WTC11 (cell line): Measurements from ENCODE around the gene NHLH2.

Experiments used
- CBFB ChIP-seq: sonication (generic); formaldehyde crosslinking; IDR thresholded peaks from 2 replicates; pipeline ENCODE4 v1.8.1; 2022; ENCODE audit warnings: mild to moderate bottlenecking, low read depth, missing genetic modification reagents
- EMX1 ChIP-seq: fragments of 250-450 bp; sonication (Bioruptor Pico); IDR thresholded peaks from 2 replicates; pipeline ENCODE4 v1.8.0; 2021; ENCODE audit warnings: mild to moderate bottlenecking
- RELA ChIP-seq: sonication (generic); formaldehyde crosslinking; IDR thresholded peaks from 2 replicates; pipeline ENCODE4 v1.8.1; 2022; ENCODE audit warnings: missing genetic modification reagents, mild to moderate bottlenecking, borderline replicate concordance
- SP1 ChIP-seq: sonication (generic); formaldehyde crosslinking; conservative IDR thresholded peaks from 2 replicates; pipeline ENCODE4 v1.8.1; 2022; ENCODE audit warnings: missing genetic modification reagents
- TF ChIP-seq, protein P1 (sequence below): fragments of 200-600 bp; IDR thresholded peaks from 2 replicates; pipeline ENCODE4 v1.8.0; 2022; ENCODE audit warnings: antibody characterized with exemption
- TF ChIP-seq, protein P2 (sequence below): sonication (generic); formaldehyde crosslinking; IDR thresholded peaks from 2 replicates; pipeline ENCODE4 v1.8.1; 2023; ENCODE audit warnings: mild to moderate bottlenecking, missing genetic modification reagents
- TF ChIP-seq, protein P3 (sequence below): sonication (generic); formaldehyde crosslinking; conservative IDR thresholded peaks from 2 replicates; pipeline ENCODE4 v1.8.1; 2022; ENCODE audit warnings: mild to moderate bottlenecking, missing genetic modification reagents

DNA sequence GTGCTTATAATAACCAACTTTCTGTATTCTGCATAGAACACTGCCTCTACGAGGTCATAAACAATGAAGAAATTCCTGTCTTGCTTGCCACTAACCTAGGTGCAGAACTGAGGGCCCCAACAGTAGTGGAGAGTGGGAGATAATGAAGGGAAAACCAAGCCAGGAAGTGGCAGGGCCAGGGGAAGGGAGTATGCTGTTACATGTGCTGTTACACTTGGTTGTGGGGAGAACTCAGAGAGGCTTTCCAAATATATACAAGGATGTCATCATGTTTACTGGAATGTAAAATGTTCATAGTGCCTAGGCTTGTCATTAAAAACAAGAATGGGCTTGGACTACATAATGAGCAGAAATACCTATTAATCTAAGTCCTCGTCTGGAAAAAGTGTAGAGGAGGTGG lies 31.1 kb downstream of the NHLH2 start:
- TF ChIP-seq, protein P1, sequence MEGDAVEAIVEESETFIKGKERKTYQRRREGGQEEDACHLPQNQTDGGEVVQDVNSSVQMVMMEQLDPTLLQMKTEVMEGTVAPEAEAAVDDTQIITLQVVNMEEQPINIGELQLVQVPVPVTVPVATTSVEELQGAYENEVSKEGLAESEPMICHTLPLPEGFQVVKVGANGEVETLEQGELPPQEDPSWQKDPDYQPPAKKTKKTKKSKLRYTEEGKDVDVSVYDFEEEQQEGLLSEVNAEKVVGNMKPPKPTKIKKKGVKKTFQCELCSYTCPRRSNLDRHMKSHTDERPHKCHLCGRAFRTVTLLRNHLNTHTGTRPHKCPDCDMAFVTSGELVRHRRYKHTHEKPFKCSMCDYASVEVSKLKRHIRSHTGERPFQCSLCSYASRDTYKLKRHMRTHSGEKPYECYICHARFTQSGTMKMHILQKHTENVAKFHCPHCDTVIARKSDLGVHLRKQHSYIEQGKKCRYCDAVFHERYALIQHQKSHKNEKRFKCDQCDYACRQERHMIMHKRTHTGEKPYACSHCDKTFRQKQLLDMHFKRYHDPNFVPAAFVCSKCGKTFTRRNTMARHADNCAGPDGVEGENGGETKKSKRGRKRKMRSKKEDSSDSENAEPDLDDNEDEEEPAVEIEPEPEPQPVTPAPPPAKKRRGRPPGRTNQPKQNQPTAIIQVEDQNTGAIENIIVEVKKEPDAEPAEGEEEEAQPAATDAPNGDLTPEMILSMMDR: no peak
- TF ChIP-seq SP1 (CRISPR knock-in tag) (no peak), EMX1 (no peak), CBFB (no peak), RELA (CRISPR knock-in tag) (no peak)
- TF ChIP-seq, protein P2, sequence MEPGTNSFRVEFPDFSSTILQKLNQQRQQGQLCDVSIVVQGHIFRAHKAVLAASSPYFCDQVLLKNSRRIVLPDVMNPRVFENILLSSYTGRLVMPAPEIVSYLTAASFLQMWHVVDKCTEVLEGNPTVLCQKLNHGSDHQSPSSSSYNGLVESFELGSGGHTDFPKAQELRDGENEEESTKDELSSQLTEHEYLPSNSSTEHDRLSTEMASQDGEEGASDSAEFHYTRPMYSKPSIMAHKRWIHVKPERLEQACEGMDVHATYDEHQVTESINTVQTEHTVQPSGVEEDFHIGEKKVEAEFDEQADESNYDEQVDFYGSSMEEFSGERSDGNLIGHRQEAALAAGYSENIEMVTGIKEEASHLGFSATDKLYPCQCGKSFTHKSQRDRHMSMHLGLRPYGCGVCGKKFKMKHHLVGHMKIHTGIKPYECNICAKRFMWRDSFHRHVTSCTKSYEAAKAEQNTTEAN: no peak
- TF ChIP-seq, protein P3, sequence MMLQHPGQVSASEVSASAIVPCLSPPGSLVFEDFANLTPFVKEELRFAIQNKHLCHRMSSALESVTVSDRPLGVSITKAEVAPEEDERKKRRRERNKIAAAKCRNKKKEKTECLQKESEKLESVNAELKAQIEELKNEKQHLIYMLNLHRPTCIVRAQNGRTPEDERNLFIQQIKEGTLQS (CRISPR knock-in tag): no peak
